HG02759 (cell line): ENCODE results near the gene COL27A1.

Experiments
- ATAC-seq: cut with Tn5 transposase; IDR thresholded peaks from one replicate; pipeline ENCODE4 v1.9.1; 2021; ENCODE audit warnings: mild to moderate bottlenecking, moderate library complexity; ENCODE audit not compliant: unreplicated experiment

The COL27A1 gene

DNA sequence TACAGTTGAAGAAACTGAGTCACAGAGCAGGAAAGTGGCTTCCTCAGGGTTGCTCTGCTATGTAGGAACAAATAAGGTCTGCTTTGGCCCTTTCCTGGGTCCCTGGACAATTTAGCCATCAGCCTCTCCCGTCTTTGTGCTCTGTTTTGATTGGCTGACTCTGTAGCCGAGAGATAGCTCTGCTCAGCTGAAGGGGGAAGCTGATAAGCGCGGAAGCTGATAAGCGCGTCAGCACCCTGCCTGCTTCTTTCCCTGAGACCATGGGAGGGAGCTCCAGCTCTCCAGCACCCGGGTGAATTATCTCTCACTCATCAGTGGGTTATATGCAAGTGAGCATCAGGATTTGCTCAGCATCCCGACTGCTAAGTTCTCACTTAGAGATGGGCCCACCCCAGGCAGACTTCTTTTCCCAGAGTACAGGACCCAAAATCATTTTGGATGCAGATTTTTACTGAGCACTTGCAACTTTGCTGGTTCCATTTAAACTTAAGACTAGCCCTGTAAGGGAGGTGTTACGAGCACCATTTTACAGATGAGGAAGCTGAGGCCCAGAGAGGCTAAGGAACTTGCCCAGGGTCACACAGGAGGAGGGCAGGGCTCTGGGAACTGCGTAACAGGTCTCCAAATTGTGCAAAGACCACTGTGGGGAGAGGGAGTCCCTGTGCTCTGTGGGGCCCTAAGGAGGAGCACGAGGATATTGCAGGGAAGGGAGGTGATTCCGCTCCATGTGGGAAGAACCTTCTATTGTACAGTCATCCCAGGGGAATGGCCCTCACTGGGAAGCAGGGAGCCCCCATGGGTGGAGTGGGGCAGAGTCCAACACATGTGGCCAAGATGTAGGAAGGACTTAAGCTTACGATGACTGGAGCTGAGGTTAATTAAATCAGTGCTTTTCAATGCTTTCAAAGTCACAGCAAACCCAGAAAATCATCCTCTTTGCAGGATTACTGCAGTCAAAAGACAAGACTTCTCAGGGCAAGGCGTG lies 83.8 kb downstream of the COL27A1 start:
- no peak for ATAC-seq

DNA sequence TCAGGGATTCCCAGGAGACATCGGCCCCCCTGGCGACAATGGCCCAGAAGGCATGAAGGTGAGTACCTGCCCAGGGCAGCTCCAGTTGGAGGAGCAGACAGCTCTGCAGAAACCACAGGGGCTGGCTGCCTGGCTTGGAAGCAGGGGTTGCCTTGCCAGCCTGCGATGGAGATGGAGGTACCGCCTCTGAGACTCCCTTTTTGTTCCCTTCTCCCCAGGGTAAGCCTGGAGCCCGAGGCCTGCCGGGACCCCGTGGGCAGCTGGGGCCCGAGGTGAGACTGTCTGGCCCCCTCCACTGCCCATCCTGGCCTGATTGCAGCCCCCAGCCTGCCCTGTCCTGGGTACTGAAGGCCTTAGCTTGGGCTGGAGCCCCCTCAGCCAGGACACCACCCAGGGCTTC lies 84.9 kb downstream of the COL27A1 start:
- no peak for ATAC-seq

DNA sequence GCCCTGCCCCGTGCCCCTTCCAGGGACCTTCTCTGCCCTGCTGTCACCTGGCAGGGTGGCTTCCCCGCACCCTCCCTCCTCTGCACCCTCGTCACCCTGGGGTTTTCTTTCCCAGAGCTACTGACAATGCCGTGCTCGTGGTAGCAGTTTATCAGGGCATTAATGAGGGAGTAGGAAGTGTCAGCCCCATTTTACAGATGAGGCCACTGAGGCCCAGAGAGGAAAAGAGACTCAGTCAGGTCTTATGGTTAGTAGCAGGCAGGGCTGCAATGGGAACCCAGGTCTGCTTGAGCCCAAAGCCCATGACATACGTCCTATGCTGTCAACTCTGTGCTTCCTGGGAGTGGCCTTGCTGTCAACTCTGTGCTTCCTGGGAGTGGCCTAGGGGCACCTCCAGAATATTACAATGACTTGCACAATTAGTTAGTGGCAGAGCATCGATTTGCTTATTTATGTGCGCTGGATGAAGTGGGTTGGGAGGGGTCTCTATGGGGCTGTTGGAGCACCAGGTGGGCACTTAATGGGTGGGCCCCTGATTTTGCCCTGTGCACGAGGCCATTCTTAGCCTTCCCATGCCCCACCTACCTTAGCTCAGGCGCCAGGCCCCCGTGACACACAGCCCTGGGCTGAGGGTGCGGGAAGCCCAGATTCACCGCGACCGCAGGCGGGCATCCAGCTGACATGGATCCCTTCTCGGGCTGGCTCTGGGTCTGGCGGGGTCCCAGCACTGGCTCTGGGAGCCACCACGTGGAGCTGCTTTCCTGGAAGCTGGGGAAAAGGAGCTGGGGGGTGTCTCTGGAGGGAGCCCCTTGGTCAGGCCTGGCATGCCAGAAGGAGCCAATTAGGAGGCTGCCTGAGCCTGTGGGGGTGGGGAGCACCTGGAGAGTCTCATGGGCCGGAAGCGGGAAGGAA lies 85.6 kb downstream of the COL27A1 start:
- ATAC-seq = no peak

DNA sequence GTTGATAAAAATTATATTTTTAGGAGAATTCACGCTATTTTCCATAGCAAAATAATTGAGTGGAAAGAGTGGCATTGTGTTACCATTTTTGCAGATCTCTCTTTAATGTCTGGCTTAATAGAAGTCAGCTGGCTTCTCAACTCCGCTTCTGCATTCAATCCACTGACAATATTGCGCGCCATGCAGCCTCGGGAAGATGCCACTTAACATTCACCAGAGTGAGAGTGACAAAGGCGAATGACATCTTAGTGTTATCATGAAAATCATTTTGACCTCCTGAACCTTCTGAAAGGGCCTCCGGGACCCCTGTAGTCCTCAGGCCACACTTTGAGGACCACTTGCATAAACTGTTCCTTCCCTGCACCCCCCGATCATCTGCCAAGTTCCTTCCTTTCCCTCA lies 87.5 kb downstream of the COL27A1 start:
- ATAC-seq = no peak

DNA sequence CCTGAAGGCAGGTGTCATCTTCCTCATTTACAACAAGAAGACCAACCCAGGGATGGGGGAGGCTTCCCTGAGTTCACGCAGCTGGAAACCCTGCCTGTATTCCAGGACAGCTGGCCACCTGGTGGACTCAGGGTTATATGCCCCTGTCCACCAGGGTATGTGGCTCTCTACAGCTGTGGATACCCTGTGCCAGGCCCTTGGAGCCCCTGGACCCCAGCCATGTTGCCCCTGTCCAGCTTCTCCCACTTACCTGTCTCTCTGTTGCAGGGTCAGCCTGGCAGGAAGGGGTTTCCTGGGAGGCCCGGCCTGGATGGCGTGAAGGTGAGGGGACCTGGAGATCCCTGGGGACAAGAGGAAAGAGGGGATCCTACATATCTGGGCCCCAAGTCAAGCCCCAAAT lies 87.9 kb downstream of the COL27A1 start:
- ATAC-seq = no peak

DNA sequence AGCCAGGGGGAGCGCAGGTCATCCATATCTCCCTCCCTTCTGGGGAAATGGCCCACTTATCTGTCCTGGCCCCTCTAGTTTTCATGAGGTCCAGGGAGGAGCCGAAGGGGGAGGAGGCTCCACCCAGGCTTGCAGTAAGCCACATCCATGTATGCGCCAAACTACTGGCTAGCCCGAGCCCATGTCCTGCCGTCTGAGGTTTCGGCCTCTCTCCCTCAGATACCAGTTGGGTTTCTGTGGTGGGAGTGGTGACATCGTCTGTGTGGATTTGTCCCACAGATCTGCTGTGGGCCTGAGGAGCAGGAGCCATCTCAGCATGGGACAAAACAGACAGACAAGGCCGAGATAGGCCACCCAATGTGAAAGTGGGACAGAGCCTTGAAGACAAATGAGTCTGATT lies 89.2 kb downstream of the COL27A1 start:
- ATAC-seq = no peak

DNA sequence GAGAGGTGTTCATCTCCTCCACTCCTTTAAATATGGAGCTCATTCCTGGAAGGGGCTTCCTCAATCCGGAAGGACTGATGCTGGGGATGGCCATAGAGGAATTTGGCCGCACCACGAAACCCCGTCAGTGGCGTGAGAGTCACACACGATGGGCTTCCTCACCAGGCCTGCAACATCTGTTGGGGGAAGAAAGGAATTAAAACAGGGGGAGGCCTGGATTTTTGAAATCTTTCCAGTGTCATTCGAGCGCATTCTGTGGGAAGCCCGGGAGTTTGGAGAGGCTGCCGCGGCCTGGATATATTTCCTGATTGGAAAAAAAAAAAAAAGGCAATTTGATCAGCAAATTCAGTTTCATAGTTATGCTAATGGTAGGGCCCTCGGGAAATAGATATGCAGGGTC lies 91.2 kb downstream of the COL27A1 start:
- no peak for ATAC-seq

DNA sequence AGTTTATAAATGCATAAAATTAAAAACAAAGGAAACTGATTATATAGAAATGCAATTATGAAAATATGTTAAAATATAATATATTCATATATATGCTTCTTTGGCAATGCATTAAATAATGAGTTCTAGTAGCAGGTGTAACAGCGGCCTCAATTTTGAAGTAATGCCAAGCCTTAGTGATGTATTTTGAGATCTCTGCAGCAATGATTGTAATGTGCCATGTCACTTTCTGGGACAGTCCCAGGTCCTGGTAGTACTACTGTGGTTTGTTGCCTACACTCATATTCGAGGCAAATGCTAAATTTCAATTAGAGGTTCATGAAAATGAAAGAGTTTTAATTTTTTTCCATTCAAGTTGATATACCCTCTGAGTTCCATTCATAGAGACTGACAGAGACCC lies 91.7 kb downstream of the COL27A1 start:
- ATAC-seq = no peak

DNA sequence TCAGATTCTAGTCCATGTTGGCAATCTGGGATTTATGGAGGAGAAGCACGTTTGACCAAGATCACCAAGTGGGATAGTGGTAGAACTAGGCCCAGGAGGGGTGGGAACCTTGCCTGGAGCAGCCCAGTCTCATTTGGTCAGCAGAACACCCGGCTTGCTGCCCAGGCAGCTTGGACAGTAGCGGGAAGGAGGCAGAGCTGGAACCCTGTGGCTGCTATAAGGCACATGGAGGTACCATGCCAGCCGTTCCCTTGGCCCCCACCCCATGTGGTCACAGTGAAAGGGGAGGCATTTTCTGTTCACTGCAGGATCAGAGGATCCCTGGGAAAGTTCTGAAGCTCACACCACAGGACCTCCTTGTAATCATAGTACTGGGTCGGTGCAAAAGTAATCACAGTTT lies 92.2 kb downstream of the COL27A1 start:
- no peak for ATAC-seq

DNA sequence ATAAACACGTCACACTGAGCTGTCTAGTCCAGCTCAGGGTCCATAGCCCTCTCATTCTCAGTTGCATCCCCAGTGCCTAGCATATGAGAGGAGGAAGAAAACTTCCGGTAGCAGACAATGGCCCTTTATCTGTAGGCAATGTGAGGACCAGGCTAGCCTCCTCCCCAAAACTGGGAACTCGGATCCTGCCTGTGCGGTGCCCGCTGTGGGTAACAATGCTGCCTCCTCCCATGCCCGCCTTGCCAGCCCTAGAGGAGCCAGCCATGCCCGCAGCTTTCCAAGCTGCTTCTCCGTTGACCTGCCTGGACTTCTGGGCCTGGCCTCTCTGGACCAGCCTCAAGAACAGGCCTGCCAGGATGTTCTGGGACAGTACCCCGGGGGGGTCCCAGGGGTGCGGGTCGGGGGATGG lies 93.0 kb downstream of the COL27A1 start:
- no peak for ATAC-seq

DNA sequence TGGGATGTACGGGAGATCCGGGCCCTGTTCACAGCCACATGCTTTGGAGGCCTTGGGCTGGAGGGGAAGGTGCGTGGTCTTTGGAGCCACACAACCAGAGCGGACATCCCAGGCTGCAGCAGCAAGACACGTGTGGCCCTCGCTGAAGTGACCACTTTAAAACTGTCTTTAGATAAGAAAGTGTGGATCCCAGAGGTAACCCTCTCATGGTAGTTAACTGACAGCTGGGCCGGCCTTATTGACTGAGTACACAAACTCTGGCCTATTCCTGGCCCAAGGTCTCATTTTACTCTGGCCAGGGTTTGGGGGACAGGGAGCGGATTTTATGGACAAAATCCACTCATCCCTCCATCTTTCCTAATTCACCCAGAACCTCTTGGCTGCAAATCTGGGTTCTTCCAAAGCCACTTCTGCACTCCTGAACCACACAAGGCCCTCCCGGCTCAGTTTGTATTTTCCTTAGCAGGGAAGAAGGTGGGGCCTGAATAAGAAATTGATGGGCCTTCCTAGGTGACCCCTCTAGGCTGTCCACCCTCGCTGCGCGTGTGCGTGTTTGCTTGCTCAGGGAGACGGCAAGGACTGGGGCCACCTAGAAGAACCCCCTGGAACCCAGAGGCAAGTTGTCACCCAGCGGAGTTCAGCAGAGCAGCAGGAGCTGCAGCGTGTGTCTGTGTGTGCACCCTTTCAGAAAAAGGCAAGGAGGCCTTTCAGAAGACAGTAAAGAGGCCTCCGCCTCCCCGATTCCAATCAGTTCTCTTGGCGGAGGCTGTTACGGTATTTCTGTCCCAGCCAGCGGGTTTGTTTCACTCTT lies 94.3 kb downstream of the COL27A1 start:
- no peak for ATAC-seq

DNA sequence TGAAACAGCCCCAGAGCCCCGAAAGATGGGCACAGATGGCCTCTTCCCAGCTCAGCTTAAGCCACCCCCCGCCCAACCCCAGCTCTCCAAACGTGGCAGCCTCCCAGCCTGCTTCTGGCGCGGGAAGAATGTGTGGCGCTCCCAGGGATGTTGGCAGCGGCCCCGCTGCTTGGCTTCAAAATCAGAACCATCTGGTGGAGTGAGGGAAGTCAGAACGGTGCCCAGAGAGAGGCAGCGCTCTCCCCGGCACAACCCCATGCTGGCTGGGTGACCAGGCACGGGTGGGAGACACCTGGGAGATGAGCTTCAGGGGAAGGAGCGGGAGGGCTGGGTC lies 94.9 kb downstream of the COL27A1 start:
- ATAC-seq = no peak

DNA sequence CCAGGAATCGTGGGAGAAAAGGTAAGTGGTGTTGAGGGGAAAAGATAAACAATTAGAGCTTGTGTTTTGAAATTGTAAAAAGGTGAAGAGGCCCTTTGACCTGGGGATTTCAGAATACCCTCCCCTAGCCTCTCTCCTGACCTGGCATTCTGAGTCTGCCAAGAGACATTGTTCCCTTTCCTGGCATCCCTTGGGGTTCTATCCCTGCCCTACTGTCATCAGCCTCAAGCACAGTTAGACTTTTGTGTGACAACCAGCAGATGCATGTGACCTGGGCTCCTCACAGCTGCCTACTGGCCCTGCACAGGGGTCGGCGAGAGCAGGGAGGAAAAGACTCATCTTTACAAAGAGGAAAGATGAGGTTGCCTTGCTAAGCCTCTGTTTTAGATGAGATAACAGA lies 95.3 kb downstream of the COL27A1 start:
- ATAC-seq = no peak

DNA sequence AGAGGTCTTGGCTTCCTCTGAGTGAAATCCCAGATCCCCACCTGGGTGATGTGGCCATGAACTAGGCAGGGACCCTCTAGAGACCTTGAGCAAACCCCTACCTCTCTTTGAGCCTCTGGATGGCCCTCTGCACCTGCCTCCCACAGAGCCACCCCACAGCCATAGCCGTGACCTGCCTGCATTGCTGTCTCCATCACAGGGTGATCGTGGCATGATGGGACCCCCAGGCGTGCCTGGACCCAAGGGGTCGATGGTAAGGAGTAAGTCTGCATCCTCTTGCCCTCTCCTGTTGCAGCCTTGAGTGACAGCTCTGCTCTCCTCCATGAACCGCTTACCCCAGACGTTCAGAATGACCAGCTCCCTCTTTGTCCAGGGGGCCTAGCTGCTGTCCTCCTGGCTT lies 97.1 kb downstream of the COL27A1 start:
- no peak for ATAC-seq

DNA sequence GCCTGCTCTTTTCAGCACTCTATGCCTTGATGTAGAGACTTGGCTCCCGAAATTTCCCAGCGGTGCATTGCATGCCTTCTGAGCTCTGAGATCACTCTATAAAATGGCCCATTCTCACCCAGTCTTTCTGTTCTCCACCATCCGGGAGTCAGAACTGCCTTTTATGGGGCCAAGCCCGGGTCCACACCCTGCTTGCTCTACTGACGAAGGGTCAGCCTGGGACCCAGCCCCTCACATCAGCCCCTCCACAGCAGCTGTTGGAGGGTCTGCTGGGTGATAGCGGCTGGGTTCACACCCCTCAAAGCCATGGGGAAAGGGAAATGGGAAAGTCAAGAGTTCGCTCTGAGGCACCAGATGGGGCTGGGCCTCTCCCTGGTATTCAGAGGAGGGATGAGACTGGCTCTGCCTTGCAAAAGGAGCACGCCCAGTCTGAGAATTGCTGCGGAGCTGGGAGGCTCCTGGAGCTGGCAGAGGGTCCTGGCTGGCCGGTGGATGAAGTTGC lies 101.5 kb downstream of the COL27A1 start:
- ATAC-seq = no peak

DNA sequence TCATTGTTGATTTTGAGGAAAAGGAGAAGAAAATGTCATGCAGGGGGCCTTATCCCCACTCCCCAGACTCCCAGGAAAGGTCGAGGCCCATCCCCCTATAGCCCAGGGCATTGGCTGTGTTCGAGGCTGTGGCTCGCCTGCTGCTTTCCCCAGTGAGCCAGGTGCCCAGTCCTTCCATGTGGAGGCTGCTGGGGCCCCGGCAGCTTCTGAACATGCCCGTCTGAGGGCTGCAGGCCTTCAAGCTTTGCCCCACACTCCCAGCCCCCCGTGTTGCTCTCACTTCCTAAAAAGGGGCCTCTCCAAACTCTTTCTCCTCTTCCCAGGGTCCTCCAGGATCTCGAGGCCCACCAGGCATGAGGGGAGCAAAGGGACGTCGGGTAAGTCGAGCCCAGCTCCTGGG lies 102.9 kb downstream of the COL27A1 start:
- no peak for ATAC-seq

DNA sequence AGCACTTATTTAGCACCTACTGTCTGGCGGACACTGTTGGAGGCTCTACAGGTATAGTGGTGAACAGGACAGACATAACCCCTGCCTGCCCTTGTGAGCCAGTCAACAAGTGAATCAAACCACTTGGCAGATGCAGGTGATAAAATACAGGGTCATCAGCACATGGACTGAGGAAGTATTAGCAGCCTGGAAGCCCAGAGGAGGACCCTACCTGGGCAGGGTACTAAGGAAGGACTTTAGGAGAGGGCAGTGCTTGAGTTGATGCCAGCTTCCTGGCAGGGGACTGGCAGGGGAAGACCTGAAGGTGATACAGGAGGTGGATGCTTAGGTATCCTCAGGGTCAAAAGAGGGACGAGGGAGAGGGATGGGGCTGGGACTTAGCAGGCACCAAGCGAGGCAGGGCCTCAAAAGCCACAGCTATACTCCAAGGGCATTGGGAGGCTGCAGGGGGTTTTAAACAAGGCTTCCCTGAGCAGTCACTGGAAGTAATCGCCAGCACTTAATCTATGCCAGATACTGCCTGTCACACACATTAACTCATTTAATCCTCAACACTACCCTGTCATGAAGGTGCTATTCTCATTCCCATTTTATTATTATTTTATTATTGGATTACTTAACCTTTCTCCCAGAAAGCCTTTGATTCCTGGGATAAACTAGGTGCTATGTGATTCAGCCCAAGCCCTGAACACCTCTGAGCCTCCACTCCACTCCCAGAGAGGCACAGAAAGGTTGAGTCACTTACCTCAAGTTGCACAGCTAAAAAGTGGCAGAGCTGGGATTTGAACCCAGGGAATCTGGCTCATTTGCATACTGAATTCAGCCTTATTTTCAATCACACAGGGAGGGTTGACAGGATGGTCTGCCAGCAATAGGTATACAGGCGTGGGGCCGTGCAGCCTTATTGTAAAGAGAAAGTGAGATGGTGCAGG lies 103.8 kb downstream of the COL27A1 start:
- ATAC-seq = no peak

DNA sequence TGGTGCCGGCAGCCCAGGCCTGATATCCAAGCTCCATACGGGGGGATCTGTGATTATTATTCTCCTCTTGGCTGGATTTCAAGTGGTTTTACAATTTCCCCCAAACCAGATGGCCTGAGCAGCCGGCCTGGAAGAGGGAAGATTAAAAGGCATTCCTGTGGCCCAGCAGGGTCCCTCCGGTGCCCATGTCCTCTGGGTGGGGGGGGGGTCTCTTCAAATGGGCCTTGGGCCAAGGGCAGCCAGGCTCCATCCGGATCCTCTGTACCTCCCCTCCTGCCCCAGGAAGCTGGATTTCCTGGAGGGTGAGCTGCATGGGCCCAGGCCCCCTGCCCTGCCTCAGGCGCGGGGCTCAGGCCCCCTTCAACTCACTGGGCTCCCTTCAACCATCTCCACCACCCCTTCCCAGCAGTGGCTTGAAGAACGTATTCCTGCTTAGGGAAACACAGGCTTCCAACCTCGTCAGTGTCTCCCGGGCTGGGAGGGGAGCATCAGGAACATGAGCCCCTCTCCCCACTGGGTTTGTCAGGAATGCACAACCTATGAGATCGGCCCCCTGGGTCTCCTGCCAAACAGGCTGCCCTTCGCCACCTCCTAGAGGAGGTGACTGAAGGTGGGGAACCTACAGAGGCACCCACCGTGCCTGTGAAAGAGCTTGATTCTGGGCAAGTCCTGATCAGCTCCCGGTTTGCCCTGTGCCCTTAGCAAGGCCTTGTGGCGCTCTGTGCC lies 104.6 kb downstream of the COL27A1 start:
- ATAC-seq = no peak

DNA sequence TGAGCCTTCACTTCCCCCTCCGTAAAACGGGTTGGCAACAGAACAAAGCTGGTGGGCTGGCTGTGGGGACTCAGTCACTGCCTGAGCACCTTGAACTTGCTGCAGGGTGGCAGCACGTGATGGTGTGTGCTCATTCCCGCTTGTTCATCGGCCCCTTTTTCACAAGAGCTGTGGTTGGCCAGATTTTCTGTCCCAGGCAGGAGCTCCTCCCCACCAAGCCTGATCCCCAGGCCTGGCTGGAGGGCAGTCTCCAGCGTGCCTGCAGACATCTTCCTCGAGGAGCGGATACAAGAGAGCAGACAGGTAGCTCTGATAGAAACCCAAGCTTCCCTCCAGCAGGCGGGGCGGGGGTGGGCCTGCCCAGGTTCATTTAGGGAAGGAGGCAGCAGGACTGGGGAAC lies 105.7 kb downstream of the COL27A1 start:
- no peak for ATAC-seq
